HPDE6-E6E7 (cell line): Measurements from ENCODE around the gene NR1D1.

Experiments used
- DNase-seq: peaks from one replicate; pipeline ENCODE4 v3.0.0; 2011; ENCODE audit warnings: missing footprints; ENCODE audit errors: extremely low spot score

NR1D1 gene

DNA sequence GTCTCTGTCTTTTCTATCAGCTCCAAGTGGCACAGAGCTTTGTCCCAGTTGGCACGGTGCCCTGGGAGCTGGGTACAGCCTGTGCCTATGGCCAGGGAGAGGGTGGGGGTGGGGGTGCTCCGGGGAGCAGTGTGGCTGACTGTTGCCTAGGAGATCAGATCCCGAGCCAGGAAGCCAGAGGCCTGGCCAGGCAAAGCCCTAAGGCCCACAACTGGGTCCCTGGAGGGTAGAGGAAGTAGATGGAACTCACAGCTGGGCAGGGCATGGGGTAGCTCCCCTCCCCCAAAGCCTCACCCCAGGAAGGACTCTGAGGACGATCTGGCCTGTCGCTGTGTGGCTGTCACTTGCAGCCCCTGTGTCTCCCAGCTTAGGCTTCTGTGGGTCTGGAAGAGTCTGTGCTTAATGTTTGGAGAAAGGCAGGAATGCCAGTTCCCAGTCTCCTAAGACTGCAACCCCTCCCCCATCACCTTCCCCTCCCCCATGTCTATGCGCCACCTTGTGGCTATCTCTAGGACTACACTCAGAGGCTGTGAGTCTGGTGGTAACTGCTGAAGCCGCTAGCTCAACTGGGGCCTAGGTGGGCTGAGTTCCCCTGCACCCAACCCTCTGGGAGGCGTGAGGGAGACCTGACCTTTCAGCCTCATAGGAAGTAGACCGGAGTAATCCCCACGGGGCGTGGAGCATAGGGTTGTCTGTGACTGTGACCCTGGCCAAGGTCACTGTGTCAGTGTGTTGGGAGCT is 25.0 kb downstream of the NR1D1 start:
- no peak for DNase-seq

DNA sequence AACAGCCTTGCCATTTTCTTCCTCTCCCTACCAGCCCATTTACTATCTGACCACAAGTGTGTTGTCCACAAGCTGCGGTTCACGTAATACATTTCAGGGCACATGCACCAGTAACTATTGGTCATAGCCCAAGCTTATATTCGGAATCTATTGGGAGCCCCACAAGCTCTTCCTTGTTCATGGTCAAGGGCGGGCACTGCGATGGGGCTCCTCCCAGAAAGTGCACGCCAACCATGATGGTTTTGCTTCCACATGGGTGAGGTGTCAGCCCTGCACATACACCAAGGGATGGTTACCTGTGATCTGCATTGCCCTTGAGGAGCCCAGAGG is 25.6 kb downstream of the NR1D1 start:
- DNase-seq: no peak

DNA sequence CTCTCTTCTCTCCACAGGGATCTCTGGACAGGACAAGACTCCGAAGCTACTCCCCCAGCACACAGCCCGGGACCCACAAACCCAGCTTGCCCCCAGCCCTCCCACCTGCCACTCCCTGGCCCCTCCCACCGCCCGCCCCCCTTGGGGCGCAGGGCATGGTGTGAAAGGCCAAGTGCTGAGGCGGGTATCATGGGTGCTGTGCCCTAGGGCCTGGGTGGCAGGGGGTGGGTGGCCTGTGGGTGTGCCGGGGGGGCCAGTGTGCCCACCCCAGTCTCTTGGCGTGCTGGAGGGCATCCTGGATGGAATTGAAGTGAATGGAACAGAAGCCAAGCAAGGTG is 26.2 kb downstream of the NR1D1 start:
- no peak for DNase-seq

DNA sequence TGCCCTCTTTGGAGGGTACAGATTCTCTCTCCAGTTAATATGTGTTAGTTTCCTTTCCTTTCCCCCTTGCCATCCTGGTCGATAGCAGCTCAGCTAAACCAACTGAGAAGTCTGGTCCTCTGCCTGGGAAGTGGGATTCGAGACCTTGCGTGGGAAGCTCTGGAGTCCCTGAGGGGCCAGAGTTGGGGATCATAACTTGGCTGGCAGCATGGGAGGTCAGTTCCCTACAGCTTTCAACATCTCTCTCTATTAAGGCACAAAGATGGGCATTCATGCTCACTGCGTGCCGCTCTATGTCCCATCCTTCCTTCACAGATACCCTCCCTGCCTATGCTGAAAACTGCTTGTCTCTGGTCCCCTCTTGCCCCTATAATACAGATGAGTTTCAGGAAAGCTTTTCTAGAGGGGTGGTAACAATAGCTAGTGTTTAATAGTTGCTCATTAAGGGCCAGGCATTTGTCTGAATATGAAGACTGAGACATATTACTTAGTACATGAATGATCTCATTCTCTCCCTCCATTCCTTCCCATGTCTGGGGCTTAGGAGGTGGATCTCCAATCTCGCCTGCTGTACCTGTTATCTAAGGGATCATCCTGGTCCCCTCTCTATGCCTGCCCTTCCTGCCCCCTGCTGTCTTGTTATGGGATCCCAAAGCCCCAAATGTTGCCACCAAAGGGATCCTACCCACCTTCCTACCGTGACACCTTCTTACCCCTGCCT is 26.8 kb downstream of the NR1D1 start:
- DNase-seq: no peak

DNA sequence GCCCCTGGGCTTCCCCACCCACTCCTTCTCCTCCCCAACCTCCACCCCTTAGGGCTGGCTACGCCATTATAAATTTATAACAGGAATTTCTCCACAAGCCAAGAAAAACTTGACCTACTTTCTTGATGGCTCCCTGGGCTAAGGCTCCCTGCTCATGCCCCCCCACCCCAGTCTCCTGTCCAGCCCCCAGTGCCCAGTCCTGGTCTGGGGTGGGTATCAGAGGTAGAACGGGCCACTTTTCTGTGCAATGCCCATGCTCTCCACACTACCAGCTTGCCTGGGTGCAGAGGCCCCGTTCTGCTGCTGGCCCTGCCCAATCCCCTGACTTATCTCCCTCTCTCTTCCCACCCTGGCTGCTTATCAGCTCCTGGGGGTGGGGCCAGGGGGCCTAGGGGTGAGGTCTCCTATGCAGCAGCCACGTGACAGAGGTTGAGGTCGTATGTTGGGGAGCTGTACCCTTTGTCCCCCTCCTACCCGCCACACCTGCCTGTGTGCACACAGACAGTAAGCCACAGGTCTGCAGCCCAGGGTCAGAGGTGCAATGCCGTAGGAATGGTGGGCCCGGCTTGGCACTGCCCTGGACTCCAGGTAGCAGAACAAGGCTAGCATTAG is 27.5 kb downstream of the NR1D1 start:
- no peak for DNase-seq

DNA sequence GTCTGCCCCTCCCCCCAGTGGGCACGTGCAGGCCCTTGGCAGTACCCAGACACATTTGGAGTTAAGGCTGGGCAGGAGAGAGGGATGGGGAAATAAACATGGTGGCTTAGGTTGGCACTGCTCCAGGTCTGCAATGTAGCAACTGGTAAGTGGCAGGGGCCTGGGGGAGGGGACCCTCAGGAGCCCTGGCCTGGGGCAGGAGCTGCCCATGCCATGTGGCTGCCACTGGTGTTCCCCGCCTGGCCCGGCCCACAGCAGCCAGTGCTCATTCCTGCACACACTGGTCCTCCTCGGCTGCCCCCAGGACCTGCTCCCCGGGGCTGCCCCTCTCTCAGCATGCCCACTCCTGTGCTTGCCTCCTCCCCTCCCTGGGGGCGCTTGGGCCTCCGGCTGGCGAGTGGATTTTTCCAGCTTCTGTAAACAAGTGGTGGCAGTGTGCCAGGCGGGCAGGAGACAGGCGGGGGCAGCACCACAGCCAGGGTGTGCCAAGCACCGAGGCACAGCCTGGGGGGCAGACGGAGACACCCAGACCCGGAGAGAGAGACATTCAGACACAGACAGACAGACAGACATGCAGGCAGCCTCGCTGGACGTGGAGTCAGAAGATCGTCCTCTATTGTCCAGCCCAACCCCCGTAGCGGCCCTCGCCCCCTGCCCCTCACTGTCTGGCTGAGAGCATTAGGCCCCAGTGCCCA is 28.2 kb downstream of the NR1D1 start:
- no peak for DNase-seq

DNA sequence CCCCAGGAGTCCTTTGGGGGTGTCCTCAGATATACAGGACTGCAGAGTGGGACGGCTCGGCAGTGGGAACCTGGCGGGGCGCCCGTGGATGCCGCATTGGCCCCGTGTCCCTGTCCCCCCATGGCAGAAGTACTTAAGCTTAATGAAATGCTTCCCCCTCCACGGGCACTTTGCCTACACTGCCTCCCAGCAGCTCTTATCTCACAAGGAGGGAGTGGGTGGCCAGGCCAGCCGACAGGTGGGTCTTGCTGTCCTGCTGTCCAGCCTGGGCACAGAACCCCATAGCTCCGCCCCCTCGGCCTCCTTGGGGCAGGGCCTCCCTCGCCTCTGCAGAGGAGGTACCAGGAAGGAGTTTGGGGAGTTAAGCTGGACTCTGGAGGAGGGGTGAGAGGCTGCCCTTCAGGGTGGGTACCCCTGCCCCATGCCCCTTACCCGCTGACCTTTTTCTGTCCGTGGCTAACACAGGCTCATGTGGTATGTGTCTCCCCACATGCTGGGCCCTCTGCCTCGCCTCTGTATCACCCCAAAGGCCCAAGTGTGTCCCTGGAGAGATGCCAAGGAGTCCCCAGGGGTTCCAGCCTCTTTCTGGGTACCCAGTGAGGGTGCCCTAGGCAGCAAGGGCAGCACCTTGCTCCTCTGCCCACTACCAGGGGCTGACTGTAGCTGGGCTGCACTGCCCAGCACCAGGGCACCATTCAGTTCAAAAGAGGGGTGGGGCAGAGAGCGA is 28.9 kb downstream of the NR1D1 start:
- no peak for DNase-seq

DNA sequence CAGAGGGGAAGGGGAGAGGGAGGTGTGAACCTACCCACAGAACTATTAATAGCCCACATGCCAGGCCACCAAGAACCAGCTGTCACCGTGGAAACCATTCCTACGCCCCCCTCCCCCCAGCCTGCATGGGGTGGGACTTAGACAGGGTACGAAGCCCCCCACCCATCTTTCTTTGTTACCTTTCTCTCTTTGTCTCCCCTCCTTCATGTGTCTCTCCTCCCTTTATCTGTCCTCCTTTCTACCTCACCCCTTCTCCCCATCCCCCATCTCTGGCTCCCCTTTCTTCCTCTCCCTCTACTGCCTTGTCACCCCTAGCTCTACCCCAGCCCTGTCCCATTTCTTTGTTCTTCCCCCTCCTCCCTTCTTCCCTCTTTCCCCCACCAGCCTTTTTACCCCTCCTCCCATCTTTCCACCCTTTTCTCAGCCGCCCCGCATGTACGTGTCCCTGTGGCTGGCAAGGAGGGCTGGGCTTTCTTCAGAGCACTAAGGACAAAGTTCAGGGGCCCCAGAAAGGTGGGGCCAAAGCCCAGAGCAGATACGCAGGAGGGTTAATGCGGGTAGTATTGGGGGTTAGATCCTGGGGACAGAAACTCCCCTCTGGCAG is 29.6 kb downstream of the NR1D1 start:
- DNase-seq: no peak

DNA sequence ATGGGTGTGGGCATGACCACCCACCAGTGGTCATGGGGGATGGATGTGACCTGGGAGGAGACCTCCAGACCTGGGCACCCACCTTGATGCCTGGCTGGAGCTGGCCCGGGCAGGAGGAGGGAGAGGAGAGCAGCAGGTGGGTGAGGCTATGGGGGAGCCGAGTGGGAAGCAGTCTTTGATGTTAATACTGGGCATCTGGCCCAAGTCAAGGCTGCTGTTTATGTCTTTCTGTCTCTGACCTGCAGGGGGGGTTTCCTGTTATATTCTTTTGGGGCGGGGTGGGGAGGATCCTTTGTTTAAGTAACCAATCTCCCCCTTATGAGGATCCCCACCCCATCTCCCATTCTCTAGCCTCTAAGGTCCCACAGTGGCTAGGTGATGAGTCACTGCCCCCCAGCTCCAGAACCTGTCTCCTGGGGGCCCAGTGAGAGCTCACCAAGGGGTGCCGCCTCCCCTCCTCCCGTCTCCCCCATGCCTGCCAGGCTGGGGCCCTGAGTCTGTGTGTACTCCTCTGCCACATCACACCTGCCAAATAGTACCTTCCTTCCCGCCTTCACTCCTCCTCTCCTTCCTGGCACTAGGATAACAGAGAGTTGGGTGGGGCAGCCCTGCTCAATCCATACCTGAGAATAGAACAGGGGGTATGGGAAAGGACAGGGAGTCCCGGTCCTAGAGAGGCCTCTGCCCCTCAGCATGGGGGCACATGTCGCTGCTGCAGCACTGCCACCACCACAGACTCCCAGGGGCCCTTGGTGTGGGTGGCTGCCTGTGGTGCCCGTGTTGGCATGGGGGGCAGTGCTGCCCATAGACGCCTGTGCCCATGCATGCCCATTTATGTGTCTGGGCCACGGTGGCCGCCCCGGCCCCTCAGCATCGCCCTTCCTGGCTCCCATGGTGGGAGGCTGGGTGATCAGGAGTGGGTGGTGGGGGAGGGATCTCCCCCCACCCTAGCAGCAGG is 30.4 kb downstream of the NR1D1 start:
- no peak for DNase-seq

DNA sequence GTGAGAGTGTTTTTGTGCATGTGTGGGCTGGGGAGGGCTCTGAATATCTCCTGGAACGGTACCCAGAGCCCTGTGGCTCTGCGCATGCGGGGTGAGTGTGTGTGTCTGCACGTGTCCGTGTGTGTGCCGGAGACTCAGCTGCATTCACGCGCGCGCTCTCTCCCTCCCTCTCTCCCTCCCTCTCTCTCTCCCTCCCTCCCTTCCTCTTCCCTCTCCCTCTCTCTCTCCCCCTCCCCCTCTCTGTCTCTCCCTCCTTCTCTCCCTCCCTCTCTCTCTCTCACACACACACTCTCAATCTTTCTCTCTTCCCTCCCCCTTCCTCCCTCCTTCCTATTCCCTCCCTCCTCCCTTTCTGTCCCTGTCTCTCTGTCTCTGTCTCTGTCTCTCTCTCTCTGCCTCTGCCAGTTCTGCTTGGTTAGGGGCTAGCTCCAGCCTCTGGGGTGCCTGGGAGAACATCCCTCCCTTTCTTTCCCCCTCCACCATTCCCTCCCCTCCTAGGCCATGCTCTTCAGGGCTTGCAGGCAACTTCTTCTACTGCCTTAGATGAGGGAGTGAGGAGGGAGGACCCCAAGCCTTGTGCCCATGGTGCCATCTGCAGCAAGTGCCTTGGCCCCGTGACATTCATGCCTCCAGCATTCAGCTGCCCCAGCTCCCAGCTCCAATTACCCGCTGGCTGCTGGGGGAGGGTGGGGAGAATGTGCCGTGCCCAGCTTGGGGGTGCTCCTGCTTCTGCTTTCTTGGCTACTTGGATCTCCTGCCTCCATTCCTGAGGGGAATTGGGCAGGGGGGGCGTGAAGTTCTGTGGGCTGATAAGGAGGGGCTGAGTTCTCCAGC is 31.3 kb downstream of the NR1D1 start:
- no peak for DNase-seq

DNA sequence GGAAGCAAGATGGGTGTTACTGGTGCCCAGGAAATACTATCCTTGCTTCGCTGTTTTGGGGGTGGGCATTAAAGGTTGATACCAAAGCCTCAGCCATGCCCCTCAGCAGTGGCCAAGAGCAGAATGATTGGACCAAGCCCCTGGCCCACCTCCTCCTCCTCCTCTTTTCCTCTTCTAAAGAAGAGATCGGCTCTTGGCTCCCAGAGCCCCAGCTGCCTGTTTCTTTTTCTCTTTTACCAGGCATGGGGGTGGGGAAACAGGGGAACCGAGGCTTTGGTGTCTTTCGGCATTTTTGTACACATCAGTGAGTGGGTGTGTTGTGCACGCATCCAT is 31.8 kb downstream of the NR1D1 start:
- no peak for DNase-seq

DNA sequence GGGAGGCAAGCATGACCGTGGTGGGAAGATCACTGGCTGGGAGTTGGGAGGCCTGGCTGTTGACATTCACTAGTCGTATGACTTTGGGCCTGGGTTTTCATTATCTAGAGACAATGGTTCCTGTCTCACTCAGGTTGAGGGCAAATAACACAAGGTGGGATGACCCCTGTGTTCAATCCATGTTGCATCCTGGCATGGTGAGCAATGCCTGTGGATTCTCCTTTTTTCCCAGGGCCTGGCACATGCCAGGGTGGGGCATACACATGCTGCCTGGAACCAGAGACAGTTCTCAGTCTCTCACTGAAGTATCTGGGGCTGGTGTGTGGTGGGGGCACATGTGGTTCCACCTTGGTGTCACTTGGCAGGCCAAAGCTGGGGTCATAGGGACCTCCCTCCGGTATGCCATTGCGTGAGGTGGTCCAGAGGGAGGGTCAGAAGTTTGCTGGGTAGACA is 32.2 kb downstream of the NR1D1 start:
- DNase-seq: no peak

DNA sequence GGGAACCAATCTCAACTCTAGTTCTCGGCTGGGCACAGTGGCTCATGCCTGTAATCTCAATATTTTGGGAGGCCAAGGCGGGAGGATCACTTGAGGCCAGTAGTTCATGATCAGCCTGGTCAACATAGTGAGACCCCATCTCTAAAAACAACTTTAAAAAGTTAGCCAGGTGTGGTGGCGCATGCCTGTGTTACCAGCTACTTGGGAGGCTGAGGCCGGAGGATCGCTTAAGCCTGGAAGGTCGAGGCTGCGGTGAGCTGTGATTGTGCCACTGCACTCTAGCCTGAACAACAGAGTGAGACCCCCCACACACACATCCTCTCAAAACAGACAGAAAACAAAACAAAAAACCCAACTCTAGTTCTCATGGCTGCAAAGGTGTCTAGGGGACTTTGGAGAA is 32.7 kb downstream of the NR1D1 start:
- DNase-seq: no peak

DNA sequence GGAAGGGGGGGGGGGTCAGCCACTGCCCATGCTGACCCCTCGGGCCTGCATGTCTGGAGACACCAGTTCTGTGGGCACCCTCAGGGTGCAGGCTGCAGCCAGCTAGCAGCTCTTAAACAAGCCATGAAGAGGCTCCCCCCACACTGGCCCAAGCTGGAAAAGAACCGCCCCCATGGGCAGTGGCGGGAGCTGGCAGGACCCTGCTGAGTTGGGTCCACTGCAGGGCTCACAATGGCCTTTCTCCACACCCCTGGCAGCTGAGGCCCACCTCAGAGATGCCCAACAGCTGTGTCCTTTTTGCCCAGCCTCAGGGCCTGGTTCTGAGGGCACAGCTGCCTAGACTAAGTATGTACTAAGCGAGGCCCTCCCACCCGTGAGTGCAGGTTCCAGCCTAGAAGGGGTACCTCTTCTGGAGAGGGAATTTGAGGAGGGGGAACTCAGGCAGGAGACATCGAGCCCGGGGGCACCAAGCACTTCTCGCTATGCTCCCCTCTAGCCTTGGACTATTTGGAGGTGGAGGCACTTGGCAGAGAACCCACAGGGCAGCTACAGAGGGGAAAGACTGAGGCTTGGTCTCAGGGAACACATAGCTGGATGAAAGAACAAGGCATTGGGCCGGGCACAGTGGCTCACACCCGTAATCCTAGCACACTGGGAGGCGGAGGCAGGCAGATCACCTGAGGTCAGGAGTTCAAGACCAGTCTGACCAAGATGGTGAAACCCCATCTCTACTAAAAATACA is 34.4 kb downstream of the NR1D1 start:
- no peak for DNase-seq

DNA sequence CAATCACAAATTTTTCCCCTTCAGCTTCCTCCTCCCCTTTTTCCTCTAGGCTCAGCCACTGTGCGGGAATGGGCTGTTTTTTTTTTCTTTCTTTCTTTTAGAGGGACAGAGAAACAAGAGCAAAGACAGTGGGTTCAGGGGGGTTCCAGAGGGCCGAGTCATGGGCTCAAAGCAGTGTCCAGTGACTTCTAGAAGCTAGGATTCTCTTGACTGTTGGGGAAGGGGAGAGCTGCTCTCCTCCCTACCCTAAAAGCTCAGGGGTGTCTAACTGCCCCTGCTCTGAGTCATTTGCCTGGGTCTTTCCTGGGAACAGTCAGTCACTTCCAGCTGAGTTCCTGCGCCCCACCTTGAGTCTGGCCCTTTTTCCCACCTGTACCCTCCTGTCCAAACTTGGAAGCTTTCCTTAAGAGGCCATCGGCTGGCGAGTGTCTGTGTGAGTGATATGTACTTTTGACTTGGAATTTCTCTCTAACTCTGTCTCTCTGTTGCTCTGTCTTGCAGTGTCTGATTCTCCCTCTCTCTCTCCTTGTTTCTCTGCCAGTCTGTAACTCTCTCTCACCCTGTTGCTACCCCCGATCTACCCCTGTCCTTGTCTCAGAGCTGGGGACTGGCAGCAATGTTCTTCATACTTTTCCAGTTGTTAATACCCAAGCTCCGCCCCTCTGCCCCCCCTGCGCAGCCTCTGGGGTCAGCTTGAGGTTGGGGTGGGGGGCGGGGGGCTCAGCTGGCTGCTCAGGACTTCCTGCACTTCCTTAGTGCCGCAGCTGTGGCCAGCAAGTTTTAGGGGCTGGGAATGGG is 35.2 kb downstream of the NR1D1 start:
- no peak for DNase-seq

DNA sequence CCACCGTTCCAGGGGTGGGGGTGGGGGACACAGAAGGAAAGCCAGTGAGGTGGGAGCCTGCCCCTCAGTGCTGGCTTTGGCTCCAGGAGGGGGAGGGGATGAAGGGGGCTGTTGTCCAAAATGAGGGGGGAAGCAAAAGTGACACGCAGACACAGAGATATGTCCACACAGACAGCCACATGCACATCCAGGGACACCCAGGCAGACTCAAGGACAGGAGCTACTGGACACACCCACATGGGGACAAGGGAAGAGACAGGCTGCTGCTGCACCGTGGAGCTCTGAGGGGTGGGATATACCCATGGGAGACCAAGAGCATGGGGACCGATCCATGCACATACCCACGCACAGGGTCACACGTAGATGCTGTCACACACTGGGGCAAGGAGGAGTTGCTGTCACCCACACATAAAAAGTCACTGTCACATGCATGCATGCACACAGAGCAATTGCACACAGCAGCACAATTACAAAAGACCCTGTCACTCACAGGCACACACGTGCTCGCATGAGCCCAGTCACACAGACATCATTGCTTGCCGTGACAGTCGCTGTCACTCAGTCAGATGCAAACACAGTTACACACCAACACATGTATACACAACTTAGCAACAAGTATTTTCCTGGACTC is 36.4 kb downstream of the NR1D1 start:
- DNase-seq: no peak

DNA sequence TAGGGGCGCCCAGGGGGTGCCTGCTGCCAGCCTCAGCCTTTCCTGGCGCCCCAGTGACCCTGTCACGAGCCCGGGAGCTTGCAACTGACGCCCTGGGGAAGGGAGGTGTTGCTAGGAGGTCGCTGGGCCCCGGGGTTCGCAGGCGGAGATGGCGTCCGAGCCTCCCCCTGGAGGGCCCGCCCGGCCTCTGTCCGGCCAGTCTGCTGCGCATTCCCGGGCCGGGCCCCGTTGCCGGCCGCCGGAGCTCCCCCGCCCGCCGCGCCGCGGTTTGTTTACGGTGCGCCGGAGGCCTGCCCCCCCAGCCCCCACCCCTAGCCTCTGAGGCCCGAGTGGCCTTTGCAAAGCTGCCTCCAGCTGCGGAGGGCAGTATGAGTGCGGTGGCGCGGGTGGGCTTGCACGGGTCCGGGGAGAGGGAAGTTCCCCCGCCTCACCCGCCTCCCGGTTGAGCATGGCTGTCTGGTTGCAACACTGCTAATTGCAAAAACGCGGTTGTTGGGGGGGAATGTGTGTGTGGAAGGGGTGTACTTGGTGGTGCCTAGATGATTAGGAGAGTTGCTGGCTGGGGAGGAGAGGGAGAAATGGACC is 37.1 kb downstream of the NR1D1 start:
- DNase-seq: no peak
